Neural cell (in vitro differentiated cells): Measurements from ENCODE around the gene ELOVL2. TPM values are rescaled to one million over a fixed set of nuclear protein-coding genes. Genes with fewer than 3 reads are reported as not detected.

ENCODE experiments used
- H2AFZ ChIP-seq: fragments of 200-600, 300-800 bp; sonication (generic), shearing (Covaris generic); 2 replicates; pipeline ENCODE4 v1.6.0; 2014; ENCODE audit warnings: low read depth, mild to moderate bottlenecking, antibody characterized with exemption, low read length, moderate library complexity
- H3F3A ChIP-seq: fragments of 200-600 bp; shearing (Covaris generic); 2 replicates; pipeline ENCODE4 v1.6.1; 2016; ENCODE audit warnings: mild to moderate bottlenecking, moderate library complexity, mixed read lengths, antibody characterized with exemption, low read length; ENCODE audit not compliant: insufficient read depth, poor library complexity, severe bottlenecking
- H3K27ac ChIP-seq: fragments of 200-600, 300-800 bp; sonication (generic), shearing (Covaris generic); 2 replicates; pipeline ENCODE4 v1.5.1; 2014; ENCODE audit warnings: mild to moderate bottlenecking, low read length, moderate library complexity
- H3K27me3 ChIP-seq: fragments of 300-800, 200-600 bp; sonication (generic), shearing (Covaris generic); 2 replicates; pipeline ENCODE4 v1.6.0; 2014; ENCODE audit warnings: mild to moderate bottlenecking, low read depth, low read length, moderate library complexity; ENCODE audit not compliant: insufficient read depth
- H3K36me3 ChIP-seq: fragments of 300-800, 200-600 bp; sonication (generic), shearing (Covaris generic); 2 replicates; pipeline ENCODE4 v1.5.1; 2014; ENCODE audit warnings: mild to moderate bottlenecking, antibody characterized with exemption, low read length, moderate library complexity; ENCODE audit not compliant: insufficient read depth
- H3K4me2 ChIP-seq: fragments of 300-800, 200-600 bp; sonication (generic), shearing (Covaris generic); 2 replicates; pipeline ENCODE4 v1.6.0; 2014; ENCODE audit warnings: mild to moderate bottlenecking, low read length
- H3K4me3 ChIP-seq: fragments of 300-800, 200-600 bp; sonication (generic), shearing (Covaris generic); 2 replicates; pipeline ENCODE4 v1.5.1; 2014; ENCODE audit warnings: mild to moderate bottlenecking, low read length, moderate library complexity
- H3K79me2 ChIP-seq: fragments of 200-600 bp; shearing (Covaris generic); replicated peaks from 2 replicates; pipeline ENCODE4 v1.6.0; 2014; ENCODE audit warnings: mild to moderate bottlenecking, low read length, moderate library complexity; ENCODE audit not compliant: insufficient read depth
- H3K9ac ChIP-seq: fragments of 300-800, 200-600 bp; sonication (generic), shearing (Covaris generic); 2 replicates; pipeline ENCODE4 v1.6.1; 2016; ENCODE audit warnings: mild to moderate bottlenecking, low read length, mixed read lengths
- H3K9me2 ChIP-seq: fragments of 200-600 bp; shearing (Covaris generic); 2 replicates; pipeline ENCODE4 v1.6.1; 2016; ENCODE audit warnings: mild to moderate bottlenecking, low read length, mixed read lengths; ENCODE audit not compliant: insufficient read depth
- H3K9me3 ChIP-seq: fragments of 200-600, 300-800 bp; sonication (generic), shearing (Covaris generic); 2 replicates; pipeline ENCODE4 v1.6.1; 2016; ENCODE audit warnings: mild to moderate bottlenecking, mixed run types, low read length, moderate library complexity, mixed read lengths
- H4K20me1 ChIP-seq: fragments of 200-600 bp; shearing (Covaris generic); 2 replicates; pipeline ENCODE4 v1.6.1; 2016; ENCODE audit warnings: mild to moderate bottlenecking, mixed run types; ENCODE audit not compliant: insufficient read depth
- CTCF ChIP-seq: fragments of 450-650 bp; IDR thresholded peaks from 2 replicates; pipeline ENCODE4 v1.5.1; 2014; ENCODE audit warnings: antibody characterized with exemption, mild to moderate bottlenecking, moderate library complexity; ENCODE audit not compliant: poor library complexity, severe bottlenecking
- EP300 ChIP-seq: fragments of 450-650 bp; conservative IDR thresholded peaks from 2 replicates; pipeline ENCODE4 v1.6.1; 2014; ENCODE audit warnings: antibody characterized with exemption, mild to moderate bottlenecking, moderate library complexity; ENCODE audit not compliant: poor library complexity, severe bottlenecking
- EZH2 ChIP-seq: fragments of 200-600, 300-800 bp; shearing (Covaris generic), sonication (generic); IDR thresholded peaks from 2 replicates; pipeline ENCODE4 v1.6.1; 2014; ENCODE audit warnings: antibody characterized with exemption, low read length, borderline replicate concordance, mild to moderate bottlenecking; ENCODE audit not compliant: insufficient read depth, poor library complexity, severe bottlenecking
- MXI1 ChIP-seq: fragments of 450-650 bp; conservative IDR thresholded peaks from 2 replicates; pipeline ENCODE4 v1.6.1; 2014; ENCODE audit warnings: antibody characterized with exemption, mild to moderate bottlenecking; ENCODE audit not compliant: poor library complexity, severe bottlenecking
- POLR2AphosphoS5 ChIP-seq: IDR thresholded peaks from 2 replicates; pipeline ENCODE4 v1.6.1; 2012
- RAD21 ChIP-seq: fragments of 450-650 bp; conservative IDR thresholded peaks from 2 replicates; pipeline ENCODE4 v1.6.1; 2014; ENCODE audit warnings: antibody characterized with exemption, mild to moderate bottlenecking, moderate library complexity
- REST ChIP-seq: IDR thresholded peaks from 2 replicates; pipeline ENCODE4 v1.6.1; 2012; ENCODE audit warnings: borderline replicate concordance
- SMC3 ChIP-seq: fragments of 450-650 bp; conservative IDR thresholded peaks from 2 replicates; pipeline ENCODE4 v1.6.1; 2014; ENCODE audit warnings: antibody characterized with exemption, mild to moderate bottlenecking, moderate library complexity; ENCODE audit not compliant: poor library complexity
- TAF1 ChIP-seq: IDR thresholded peaks from 2 replicates; pipeline ENCODE4 v1.6.1; 2012; ENCODE audit warnings: low read depth
- polyA plus RNA-seq: library from polyadenylated mRNA; depleted of rRNA; stranded (reverse); fragments of >200 nt; gene quantifications from 2 replicates; pipeline ENCODE4 v1.2.3, GENCODE V29; 2014

Gene ELOVL2
- polyA plus RNA-seq, 1 donor from 2014 or later = 5.4 TPM

- no peaks in the 10 kb centered on the region for H3F3A ChIP-seq
- no peak for TF ChIP-seq MXI1
- TF ChIP-seq EZH2 = no peak
- TF ChIP-seq EP300 = no peak
- TF ChIP-seq CTCF = no peak
- no peak for TF ChIP-seq REST
- no peak for TF ChIP-seq SMC3
- TF ChIP-seq POLR2AphosphoS5 = no peak
- no peak for TF ChIP-seq TAF1
- no peak for TF ChIP-seq RAD21
- H3K27me3 ChIP-seq = no peaks in the 10 kb centered on the region
- H3K36me3 ChIP-seq = no peaks in the 10 kb centered on the region
- no peaks in the 10 kb centered on the region for H3K79me2 ChIP-seq
- H3K27ac ChIP-seq = no peak overlapping the region
- no peak overlapping the region for H3K4me3 ChIP-seq
- H3K9me2 ChIP-seq = no peaks in the 10 kb centered on the region
- H3K9me3 ChIP-seq = no peaks in the 10 kb centered on the region
- no peaks in the 10 kb centered on the region for H4K20me1 ChIP-seq
- no peak overlapping the region for H3K4me2 ChIP-seq
- H3K9ac ChIP-seq = no peak overlapping the region
- no peak overlapping the region for H2AFZ ChIP-seq
Measured at GRCh38 chr6:10961837-10962236, 82.3 kb downstream of the ELOVL2 start.

- H3K9me3 ChIP-seq = no peaks in the 10 kb centered on the region
- no peak overlapping the region for H3K4me3 ChIP-seq
- no peaks in the 10 kb centered on the region for H3K27me3 ChIP-seq
- H4K20me1 ChIP-seq = no peaks in the 10 kb centered on the region
- no peak overlapping the region for H3K27ac ChIP-seq
- no peak overlapping the region for H3K4me2 ChIP-seq
- H3F3A ChIP-seq = no peaks in the 10 kb centered on the region
- no peaks in the 10 kb centered on the region for H3K79me2 ChIP-seq
- no peaks in the 10 kb centered on the region for H3K9me2 ChIP-seq
- H2AFZ ChIP-seq = no peak overlapping the region
- TF ChIP-seq EP300 (no peak), REST (no peak), EZH2 (no peak), TAF1 (no peak), SMC3 (no peak)
- H3K36me3 ChIP-seq = no peaks in the 10 kb centered on the region
- no peak overlapping the region for H3K9ac ChIP-seq
Measured at GRCh38 chr6:10960171-10960570, 83.9 kb downstream of the ELOVL2 start.
